Erythroblast (primary cell): Measurements from ENCODE around the gene LYZ.

Experiments
- GATA1 ChIP-seq: IDR thresholded peaks from 2 replicates; pipeline ENCODE4 v1.6.1; 2011; ENCODE audit warnings: low read depth, mild to moderate bottlenecking, control low read depth, low read length, moderate library complexity
- POLR2A ChIP-seq: IDR thresholded peaks from 2 replicates; pipeline ENCODE4 v1.6.1; 2011; ENCODE audit warnings: mild to moderate bottlenecking, low read length

DNA sequence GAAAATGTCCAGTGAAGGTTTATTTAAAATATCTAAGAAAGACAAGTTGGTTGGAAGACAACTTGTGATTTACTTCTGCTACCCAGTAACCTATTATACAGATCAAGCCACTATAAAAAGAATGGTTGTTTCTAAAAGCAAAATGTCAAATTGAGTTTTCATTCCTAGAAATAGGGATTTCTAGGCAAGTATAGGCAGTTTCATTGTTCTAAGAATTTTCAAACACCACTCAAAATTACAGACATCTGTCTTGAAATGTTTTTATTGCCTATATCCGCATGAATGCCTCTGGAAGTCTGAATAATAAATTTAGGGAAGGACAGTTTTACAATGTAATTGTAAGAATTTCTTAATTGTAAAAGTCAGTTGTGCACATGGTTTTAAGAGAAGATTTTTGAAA is 20.0 kb downstream of the LYZ start:
- TF ChIP-seq POLR2A (no peak), GATA1 (no peak)
